ENCODE measurements around the gene GAGE2A. TPM values are rescaled to one million over a fixed set of nuclear protein-coding genes. Genes with fewer than 3 reads are reported as not detected.
"Not testable (repeated sequence)": the region's sequence is repeated elsewhere in the genome, so short reads cannot be mapped to it uniquely, and the experiment has no call there.

Gene GAGE2A
- total RNA-seq, 1 donor from 2014 or later = not detected

DNA sequence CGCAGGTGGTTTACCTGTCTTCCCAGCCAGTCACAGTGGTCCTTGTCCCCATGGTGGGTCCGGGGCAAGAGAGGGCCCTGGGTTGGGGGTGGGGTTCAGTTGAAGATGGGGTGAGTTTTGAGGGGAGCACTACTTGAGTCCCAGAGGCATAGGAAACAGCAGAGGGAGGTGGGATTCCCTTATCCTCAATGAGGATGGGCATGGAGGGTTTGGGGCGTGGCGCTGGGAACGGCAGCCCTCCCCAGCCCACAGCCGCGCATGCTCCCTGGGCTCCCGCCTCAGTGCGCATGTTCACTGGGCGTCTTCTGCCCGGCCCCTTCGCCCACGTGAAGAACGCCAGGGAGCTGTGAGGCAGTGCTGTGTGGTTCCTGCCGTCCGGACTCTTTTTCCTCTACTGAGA lies 19.2 kb upstream of the GAGE2A start, which contains the start of gene GAGE12G:
Gene GAGE12G (plus strand): TSS at position 301 of the 400 bp plus-strand sequence. CDS start 1,155 bp downstream, outside the sequence.
- not testable (repeated sequence) for H3K4me3 ChIP-seq (ENCODE audit: insufficient read depth, low read depth, low read length); H3K27ac ChIP-seq (ENCODE audit: low read depth, low read length); H2AFZ ChIP-seq (ENCODE audit: low read depth, low read length); H4K20me1 ChIP-seq (ENCODE audit: insufficient read depth, low read length); H3K4me2 ChIP-seq (ENCODE audit: low read length); H3K36me3 Mint-ChIP-seq (ENCODE audit: low read depth, unreplicated experiment); H3K27me3 Mint-ChIP-seq (ENCODE audit: low read depth, unreplicated experiment); H3K27me3 ChIP-seq (ENCODE audit: insufficient read depth, low read length); FAIRE-seq; H3K36me3 ChIP-seq (ENCODE audit: insufficient read depth, low read length); H3K9me3 Mint-ChIP-seq (ENCODE audit: unreplicated experiment); H3K4me1 ChIP-seq (ENCODE audit: insufficient read depth, low read length); H3K9me3 ChIP-seq (ENCODE audit: insufficient read depth, low read depth, low read length); H3K4me1 Mint-ChIP-seq (ENCODE audit: low read depth, unreplicated experiment); H3K4me3 Mint-ChIP-seq (ENCODE audit: unreplicated experiment); H3K9ac ChIP-seq (ENCODE audit: low read length); DNase-seq (ENCODE audit: low read depth); H3K79me2 ChIP-seq (ENCODE audit: insufficient read depth, low read length); H3K27ac Mint-ChIP-seq (ENCODE audit: unreplicated experiment)

DNA sequence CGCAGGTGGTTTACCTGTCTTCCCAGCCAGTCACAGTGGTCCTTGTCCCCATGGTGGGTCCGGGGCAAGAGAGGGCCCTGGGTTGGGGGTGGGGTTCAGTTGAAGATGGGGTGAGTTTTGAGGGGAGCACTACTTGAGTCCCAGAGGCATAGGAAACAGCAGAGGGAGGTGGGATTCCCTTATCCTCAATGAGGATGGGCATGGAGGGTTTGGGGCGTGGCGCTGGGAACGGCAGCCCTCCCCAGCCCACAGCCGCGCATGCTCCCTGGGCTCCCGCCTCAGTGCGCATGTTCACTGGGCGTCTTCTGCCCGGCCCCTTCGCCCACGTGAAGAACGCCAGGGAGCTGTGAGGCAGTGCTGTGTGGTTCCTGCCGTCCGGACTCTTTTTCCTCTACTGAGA lies 9.6 kb upstream of the GAGE2A start, which contains the start of gene GAGE12H:
Gene GAGE12H (plus strand): TSS at position 301 of the 400 bp plus-strand sequence. CDS start 1,155 bp downstream, outside the sequence.
- H2AFZ ChIP-seq (ENCODE audit: low read depth, low read length); H4K20me1 ChIP-seq (ENCODE audit: insufficient read depth, low read length); H3K27me3 Mint-ChIP-seq (ENCODE audit: low read depth, unreplicated experiment); H3K27me3 ChIP-seq (ENCODE audit: insufficient read depth, low read length); H3K4me3 ChIP-seq (ENCODE audit: insufficient read depth, low read depth, low read length); FAIRE-seq; H3K36me3 ChIP-seq (ENCODE audit: insufficient read depth, low read length); H3K79me2 ChIP-seq (ENCODE audit: insufficient read depth, low read length); H3K27ac ChIP-seq (ENCODE audit: low read depth, low read length); H3K27ac Mint-ChIP-seq (ENCODE audit: unreplicated experiment); H3K9me3 Mint-ChIP-seq (ENCODE audit: unreplicated experiment); H3K36me3 Mint-ChIP-seq (ENCODE audit: low read depth, unreplicated experiment); H3K9me3 ChIP-seq (ENCODE audit: insufficient read depth, low read depth, low read length); H3K4me2 ChIP-seq (ENCODE audit: low read length); H3K4me1 Mint-ChIP-seq (ENCODE audit: low read depth, unreplicated experiment); H3K4me3 Mint-ChIP-seq (ENCODE audit: unreplicated experiment); H3K4me1 ChIP-seq (ENCODE audit: insufficient read depth, low read length); H3K9ac ChIP-seq (ENCODE audit: low read length); DNase-seq (ENCODE audit: low read depth): not testable (repeated sequence)

DNA sequence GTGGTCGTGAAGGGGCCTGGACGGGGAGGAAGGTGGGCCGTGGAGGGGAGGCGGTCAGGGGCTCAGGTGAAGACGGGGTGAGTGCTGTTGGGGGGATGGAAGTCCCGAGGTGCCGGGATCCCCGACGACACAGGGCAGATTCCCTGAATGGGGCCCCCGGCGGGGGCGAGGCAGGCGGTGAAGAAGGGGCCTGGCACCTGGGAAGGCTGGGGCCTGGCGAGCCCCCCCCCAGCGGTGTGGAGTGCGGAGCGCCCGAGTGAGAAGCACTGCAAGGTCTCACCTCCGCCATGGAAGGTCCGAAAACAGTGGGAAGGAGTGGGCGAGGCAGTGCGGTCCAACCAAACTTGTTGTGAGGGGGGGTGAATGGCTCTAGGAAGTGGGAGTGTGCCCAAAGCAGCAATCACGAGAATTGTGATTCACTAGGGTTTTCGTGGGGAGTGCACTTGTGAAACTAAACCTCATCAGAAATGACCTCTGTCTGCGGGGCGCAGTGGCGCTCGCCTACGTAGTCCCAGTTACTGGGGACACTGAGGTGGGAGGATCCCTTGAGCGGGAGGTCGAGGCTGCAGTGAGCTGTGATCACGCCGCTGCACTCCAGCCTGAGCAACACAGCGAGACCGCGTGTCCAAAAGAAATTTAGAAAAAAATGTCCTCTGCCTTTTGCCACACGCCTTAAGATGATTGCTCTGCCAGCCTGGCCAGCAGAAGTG lies 628 bp downstream of the GAGE2A start:
- not testable (repeated sequence) for FAIRE-seq; H3K4me1 Mint-ChIP-seq (ENCODE audit: low read depth, unreplicated experiment); H3K9me3 ChIP-seq (ENCODE audit: insufficient read depth, low read depth, low read length)

DNA sequence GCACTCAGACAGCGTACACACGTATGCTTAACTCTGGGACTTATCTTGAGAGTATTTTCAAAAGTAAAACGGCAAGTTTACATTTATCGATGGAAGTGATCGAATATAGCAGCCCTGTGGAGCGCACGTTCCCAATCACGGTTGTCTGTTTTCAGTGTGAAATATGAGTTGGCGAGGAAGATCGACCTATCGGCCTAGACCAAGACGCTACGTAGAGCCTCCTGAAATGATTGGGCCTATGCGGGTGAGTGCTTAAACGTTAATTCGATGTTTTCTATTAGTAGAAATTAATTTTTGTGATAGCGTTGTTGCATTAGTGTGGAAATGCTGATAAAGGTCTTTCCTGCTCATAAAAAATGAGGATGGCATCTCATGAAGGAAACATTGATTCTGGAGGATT lies 1.2 kb downstream of the GAGE2A start:
- H3K27ac ChIP-seq (ENCODE audit: low read depth, low read length); H3K4me2 ChIP-seq (ENCODE audit: low read length); H3K27me3 ChIP-seq (ENCODE audit: insufficient read depth, low read length); H4K20me1 ChIP-seq (ENCODE audit: insufficient read depth, low read length); H3K27me3 Mint-ChIP-seq (ENCODE audit: low read depth, unreplicated experiment); H3K9me3 ChIP-seq (ENCODE audit: insufficient read depth, low read depth, low read length); DNase-seq (ENCODE audit: low read depth); H3K36me3 Mint-ChIP-seq (ENCODE audit: low read depth, unreplicated experiment); H3K4me1 Mint-ChIP-seq (ENCODE audit: low read depth, unreplicated experiment); H3K9ac ChIP-seq (ENCODE audit: low read length); H3K27ac Mint-ChIP-seq (ENCODE audit: unreplicated experiment); H3K9me3 Mint-ChIP-seq (ENCODE audit: unreplicated experiment); H3K36me3 ChIP-seq (ENCODE audit: insufficient read depth, low read length); H3K4me1 ChIP-seq (ENCODE audit: insufficient read depth, low read length); FAIRE-seq; H3K79me2 ChIP-seq (ENCODE audit: insufficient read depth, low read length); H2AFZ ChIP-seq (ENCODE audit: low read depth, low read length); H3K4me3 ChIP-seq (ENCODE audit: insufficient read depth, low read depth, low read length); H3K4me3 Mint-ChIP-seq (ENCODE audit: unreplicated experiment): not testable (repeated sequence)

More for the DNA sequence above, 628 bp downstream of the GAGE2A start:
- H3K27me3 Mint-ChIP-seq (ENCODE audit: low read depth, unreplicated experiment); H3K4me3 Mint-ChIP-seq (ENCODE audit: unreplicated experiment); H3K9ac ChIP-seq (ENCODE audit: low read length); H3K4me2 ChIP-seq (ENCODE audit: low read length); H3K36me3 ChIP-seq (ENCODE audit: insufficient read depth, low read length); H3K4me1 ChIP-seq (ENCODE audit: insufficient read depth, low read length); H3K9me3 Mint-ChIP-seq (ENCODE audit: unreplicated experiment); H3K79me2 ChIP-seq (ENCODE audit: insufficient read depth, low read length); H3K27ac Mint-ChIP-seq (ENCODE audit: unreplicated experiment); H2AFZ ChIP-seq (ENCODE audit: low read depth, low read length); H4K20me1 ChIP-seq (ENCODE audit: insufficient read depth, low read length); H3K36me3 Mint-ChIP-seq (ENCODE audit: low read depth, unreplicated experiment); H3K27me3 ChIP-seq (ENCODE audit: insufficient read depth, low read length); H3K4me3 ChIP-seq (ENCODE audit: insufficient read depth, low read depth, low read length); DNase-seq (ENCODE audit: low read depth); H3K27ac ChIP-seq (ENCODE audit: low read depth, low read length): not testable (repeated sequence)

DNA sequence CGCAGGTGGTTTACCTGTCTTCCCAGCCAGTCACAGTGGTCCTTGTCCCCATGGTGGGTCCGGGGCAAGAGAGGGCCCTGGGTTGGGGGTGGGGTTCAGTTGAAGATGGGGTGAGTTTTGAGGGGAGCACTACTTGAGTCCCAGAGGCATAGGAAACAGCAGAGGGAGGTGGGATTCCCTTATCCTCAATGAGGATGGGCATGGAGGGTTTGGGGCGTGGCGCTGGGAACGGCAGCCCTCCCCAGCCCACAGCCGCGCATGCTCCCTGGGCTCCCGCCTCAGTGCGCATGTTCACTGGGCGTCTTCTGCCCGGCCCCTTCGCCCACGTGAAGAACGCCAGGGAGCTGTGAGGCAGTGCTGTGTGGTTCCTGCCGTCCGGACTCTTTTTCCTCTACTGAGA lies 9.4 kb downstream of the GAGE2A start, which contains the start of gene GAGE1:
Gene GAGE1 (plus strand): TSS at position 301 of the 400 bp plus-strand sequence. CDS start 1,155 bp downstream, outside the sequence.
- not testable (repeated sequence) for H3K36me3 Mint-ChIP-seq (ENCODE audit: low read depth, unreplicated experiment); H3K4me1 Mint-ChIP-seq (ENCODE audit: low read depth, unreplicated experiment); H3K79me2 ChIP-seq (ENCODE audit: insufficient read depth, low read length); H3K4me2 ChIP-seq (ENCODE audit: low read length); H3K9me3 Mint-ChIP-seq (ENCODE audit: unreplicated experiment); H3K27ac ChIP-seq (ENCODE audit: low read depth, low read length); FAIRE-seq; H3K4me1 ChIP-seq (ENCODE audit: insufficient read depth, low read length); H3K27ac Mint-ChIP-seq (ENCODE audit: unreplicated experiment); H3K4me3 Mint-ChIP-seq (ENCODE audit: unreplicated experiment); H3K27me3 Mint-ChIP-seq (ENCODE audit: low read depth, unreplicated experiment); H3K4me3 ChIP-seq (ENCODE audit: insufficient read depth, low read depth, low read length); DNase-seq (ENCODE audit: low read depth); H4K20me1 ChIP-seq (ENCODE audit: insufficient read depth, low read length); H3K9me3 ChIP-seq (ENCODE audit: insufficient read depth, low read depth, low read length); H2AFZ ChIP-seq (ENCODE audit: low read depth, low read length); H3K9ac ChIP-seq (ENCODE audit: low read length); H3K27me3 ChIP-seq (ENCODE audit: insufficient read depth, low read length); H3K36me3 ChIP-seq (ENCODE audit: insufficient read depth, low read length)
